IPS-20b (cell line): ENCODE measurements around the gene DDTL.
"Not testable (repeated sequence)": the region's sequence is repeated elsewhere in the genome, so short reads cannot be mapped to it uniquely, and the experiment has no call there.

Experiments used
- H3K27ac ChIP-seq: one replicate; pipeline ENCODE4 v1.5.1; 2013; ENCODE audit warnings: low read length
- H3K27me3 ChIP-seq: 2 replicates; pipeline ENCODE4 v1.6.1; 2013; ENCODE audit warnings: mild to moderate bottlenecking, low read length, inconsistent platforms; ENCODE audit not compliant: insufficient read depth
- H3K36me3 ChIP-seq: 2 replicates; pipeline ENCODE4 v1.6.1; 2013; ENCODE audit warnings: low read depth, mild to moderate bottlenecking, inconsistent platforms, low read length, moderate library complexity; ENCODE audit not compliant: insufficient read depth
- H3K4me1 ChIP-seq: 2 replicates; pipeline ENCODE4 v1.6.1; 2013; ENCODE audit warnings: mild to moderate bottlenecking, control low read depth, inconsistent platforms, low read length, moderate library complexity; ENCODE audit not compliant: insufficient read depth
- H3K4me3 ChIP-seq: 2 replicates; pipeline ENCODE4 v1.5.1; 2013; ENCODE audit warnings: mild to moderate bottlenecking, low read length, inconsistent platforms
- H3K9ac ChIP-seq: 2 replicates; pipeline ENCODE4 v1.6.1; 2013; ENCODE audit warnings: low read depth, mild to moderate bottlenecking, inconsistent platforms, low read length, moderate library complexity
- H3K9me3 ChIP-seq: 2 replicates; pipeline ENCODE4 v1.6.1; 2013; ENCODE audit warnings: mild to moderate bottlenecking, low read depth, low read length, inconsistent platforms; ENCODE audit not compliant: insufficient read depth

DDTL gene

GRCh38 chr22:23966568-23966967, at the start of gene DDTL:
Gene DDTL, plus strand, starts transcription at chr22:23966888. Its CDS starts 27 bp downstream, at chr22:23966915.
- peaks cover 26% of the 10 kb centered on the region for H3K36me3 ChIP-seq
- H3K27me3 ChIP-seq, H3K4me3 ChIP-seq, H3K9ac ChIP-seq, H3K27ac ChIP-seq, H3K4me1 ChIP-seq, H3K9me3 ChIP-seq: not testable (repeated sequence)

- not testable (repeated sequence) for H3K27me3 ChIP-seq, H3K4me3 ChIP-seq, H3K9me3 ChIP-seq, H3K27ac ChIP-seq, H3K9ac ChIP-seq, H3K4me1 ChIP-seq
- H3K36me3 ChIP-seq: peaks cover 23% of the 10 kb centered on the region
These were observed 46.4 kb upstream of the DDTL start for GRCh38 chr22:23920267-23920611.

GRCh38 chr22:23921586-23922201, 45.0 kb upstream of the DDTL start:
- not testable (repeated sequence) for H3K27ac ChIP-seq, H3K4me1 ChIP-seq, H3K27me3 ChIP-seq, H3K4me3 ChIP-seq, H3K9ac ChIP-seq
- Histone ChIP-seq H3K9me3 (peaks cover 12% of the 10 kb centered on the region), H3K36me3 (peaks cover 31% of the 10 kb centered on the region)

DNA sequence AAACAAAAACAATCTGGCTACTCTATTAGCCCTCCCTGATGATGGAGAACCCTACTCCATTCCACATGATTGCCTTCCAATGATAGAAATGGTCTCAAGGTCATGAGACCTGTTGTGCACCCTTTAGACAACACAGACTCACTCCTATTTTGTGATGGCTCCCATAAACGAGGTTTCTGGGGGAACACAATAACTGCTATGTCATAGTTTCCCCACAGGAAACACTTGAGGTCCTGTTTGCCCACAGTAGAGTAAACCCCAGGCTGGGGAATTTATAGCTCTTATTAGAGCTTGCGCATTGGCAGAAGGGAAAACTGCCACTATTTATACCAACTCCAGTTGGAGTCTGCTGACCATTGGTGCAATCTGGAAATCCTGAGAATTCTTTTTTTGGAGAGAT, 43.8 kb upstream of the DDTL start:
- Histone ChIP-seq H3K27ac (no peak overlapping the region), H3K27me3 (no peaks in the 10 kb centered on the region), H3K36me3 (peaks cover 31% of the 10 kb centered on the region), H3K4me3 (no peak overlapping the region), H3K9me3 (peaks cover 12% of the 10 kb centered on the region), H3K4me1 (no peaks in the 10 kb centered on the region), H3K9ac (no peak overlapping the region)

- H3K4me3 ChIP-seq: no peak overlapping the region
- peaks cover 38% of the 10 kb centered on the region for H3K36me3 ChIP-seq
- H3K4me1 ChIP-seq: no peaks in the 10 kb centered on the region
- no peak overlapping the region for H3K9ac ChIP-seq
- H3K9me3 ChIP-seq: peaks cover 12% of the 10 kb centered on the region
- H3K27ac ChIP-seq: no peak overlapping the region
- no peaks in the 10 kb centered on the region for H3K27me3 ChIP-seq
These were observed 41.6 kb upstream of the DDTL start for GRCh38 chr22:23925020-23925606.

DNA sequence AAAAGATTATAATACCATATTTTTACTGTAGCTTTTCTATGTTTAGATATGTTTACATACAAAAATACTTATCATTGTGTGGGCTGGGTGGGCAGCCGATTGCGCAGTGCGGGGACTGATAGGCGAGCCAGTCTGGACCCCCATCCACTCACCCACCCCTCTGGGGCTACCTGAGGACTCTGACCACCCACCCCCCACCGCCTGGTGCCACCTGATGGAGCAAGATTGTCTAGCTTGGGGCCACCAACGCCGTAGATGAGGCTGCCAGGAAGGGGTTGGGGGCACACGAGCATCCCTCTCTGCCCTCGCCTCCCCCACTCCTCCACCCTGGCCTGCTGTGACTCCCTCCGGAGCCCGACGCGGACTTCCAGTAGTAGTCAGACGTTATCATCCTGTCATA, 40.1 kb upstream of the DDTL start:
- peaks cover 34% of the 10 kb centered on the region for H3K36me3 ChIP-seq
- H3K4me3 ChIP-seq: no peak overlapping the region
- H3K27ac ChIP-seq: no peak overlapping the region
- no peak overlapping the region for H3K9ac ChIP-seq
- H3K9me3 ChIP-seq: peaks cover 20% of the 10 kb centered on the region
- no peaks in the 10 kb centered on the region for H3K4me1 ChIP-seq
- H3K27me3 ChIP-seq: no peaks in the 10 kb centered on the region

- Histone ChIP-seq H3K9me3 (no peaks in the 10 kb centered on the region), H3K4me1 (no peaks in the 10 kb centered on the region), H3K36me3 (no peaks in the 10 kb centered on the region), H3K27ac (no peak overlapping the region), H3K27me3 (no peaks in the 10 kb centered on the region), H3K4me3 (no peak overlapping the region), H3K9ac (no peak overlapping the region)
These were observed 28.2 kb upstream of the DDTL start for GRCh38 chr22:23938328-23939016.

GRCh38 chr22:23939017-23939357, 27.7 kb upstream of the DDTL start:
- Histone ChIP-seq H3K4me1 (no peaks in the 10 kb centered on the region), H3K36me3 (no peaks in the 10 kb centered on the region), H3K9me3 (no peaks in the 10 kb centered on the region), H3K4me3 (no peak overlapping the region), H3K27me3 (no peaks in the 10 kb centered on the region), H3K27ac (no peak overlapping the region), H3K9ac (no peak overlapping the region)

- not testable (repeated sequence) for H3K9ac ChIP-seq, H3K27me3 ChIP-seq, H3K4me3 ChIP-seq, H3K36me3 ChIP-seq, H3K4me1 ChIP-seq, H3K27ac ChIP-seq, H3K9me3 ChIP-seq
These were observed 26.5 kb upstream of the DDTL start for GRCh38 chr22:23940166-23940565.

DNA sequence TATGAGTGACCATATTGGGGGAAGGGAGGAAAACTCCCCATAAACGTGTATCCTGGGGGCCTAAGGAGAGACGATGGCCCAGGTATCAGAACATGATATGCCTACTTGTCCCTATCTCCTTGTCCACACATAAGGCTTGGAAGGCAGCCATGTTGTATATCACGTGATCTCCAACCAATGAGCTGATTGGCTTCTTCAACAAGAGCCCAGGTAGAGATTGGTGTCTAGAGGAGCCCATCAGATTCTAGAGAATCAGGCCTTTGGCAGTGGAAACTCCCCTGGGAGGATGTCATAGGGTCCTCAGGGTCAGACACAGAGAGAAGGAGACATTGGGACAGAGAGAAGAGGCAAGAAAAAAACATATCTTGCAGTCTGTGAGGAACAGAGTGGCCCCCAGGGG, 19.3 kb upstream of the DDTL start:
- not testable (repeated sequence) for H3K9ac ChIP-seq, H3K4me1 ChIP-seq, H3K4me3 ChIP-seq, H3K36me3 ChIP-seq, H3K9me3 ChIP-seq, H3K27ac ChIP-seq, H3K27me3 ChIP-seq

DNA sequence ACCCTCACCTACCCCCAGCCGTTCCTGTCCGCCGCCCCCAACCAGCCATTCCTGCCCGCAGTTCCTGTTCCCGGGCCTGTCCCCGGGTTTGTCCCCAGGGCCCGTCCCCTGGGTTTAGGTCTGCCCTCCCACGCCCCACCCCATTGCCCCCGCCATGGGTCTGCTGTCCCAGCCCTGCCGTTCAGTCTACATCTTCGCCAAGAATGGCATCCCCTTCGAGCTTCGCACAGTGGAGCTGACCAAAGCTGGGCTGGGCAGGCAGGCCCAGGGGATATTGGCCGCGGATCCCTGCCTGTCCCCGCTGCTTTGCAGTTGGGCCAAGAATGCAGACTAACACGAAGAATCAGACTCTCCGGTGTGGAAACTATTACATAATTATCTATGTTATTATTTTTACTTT, 16.9 kb upstream of the DDTL start:
- not testable (repeated sequence) for H3K4me1 ChIP-seq, H3K27ac ChIP-seq, H3K9ac ChIP-seq, H3K27me3 ChIP-seq, H3K4me3 ChIP-seq, H3K36me3 ChIP-seq, H3K9me3 ChIP-seq

GRCh38 chr22:23951383-23951782, 15.3 kb upstream of the DDTL start:
- not testable (repeated sequence) for H3K9ac ChIP-seq, H3K4me3 ChIP-seq, H3K27ac ChIP-seq, H3K4me1 ChIP-seq, H3K27me3 ChIP-seq, H3K9me3 ChIP-seq, H3K36me3 ChIP-seq
